GM12878 (cell line): ENCODE results near the gene TTC23. TPM values are rescaled to one million over a fixed set of nuclear protein-coding genes. Genes with fewer than 3 reads are reported as not detected.

ENCODE experiments used
- ATAC-seq: fragments of 200-7000 bp; cut with Tn5 transposase; 3 replicates; pipeline ENCODE4 v1.9.1; 2020; ENCODE audit warnings: mild to moderate bottlenecking, moderate library complexity
- BruUV-seq: library from RNA; stranded (reverse); fragments of 400-500 nt; replicated peaks from 2 replicates; lab custom pipeline; 2021; lab: Mats Ljungman, UMichigan
- CTCF ChIA-PET: fragments of 300-600 bp; sonication (Branson Sonifier 250); formaldehyde crosslinking; extraction: SDS; loops from one replicate; lab custom pipeline; 2021; ENCODE audit warnings: inconsistent platforms; lab: Yijun Ruan, JAX
- POLR2A ChIA-PET: fragments of 350-600 bp; formaldehyde crosslinking; extraction: SDS; loops from one replicate; lab custom pipeline; 2021; ENCODE audit warnings: inconsistent platforms; lab: Charles Lee
- RAD21 ChIA-PET: fragments of 300-600 bp; sonication (Branson Sonifier 250); formaldehyde crosslinking; loops from one replicate; lab custom pipeline; 2023; ENCODE audit warnings: antibody characterized with exemption; ENCODE audit not compliant: unreplicated experiment; lab: Charles Lee
- SMC1A ChIA-PET: fragments of 300-600 bp; sonication (Branson Sonifier 250); formaldehyde crosslinking; loops from one replicate; lab custom pipeline; 2023; ENCODE audit not compliant: unreplicated experiment, uncharacterized antibody; lab: Charles Lee
- DNase-seq: peaks from one replicate; pipeline ENCODE4 v3.0.0-alpha.2; 2011; ENCODE audit warnings: low read depth, low spot score
- FAIRE-seq: peaks from 3 replicates; lab custom pipeline; 2011; peaks lifted over from hg19 to GRCh38; lab: Jason Lieb, UNC
- H2AFZ ChIP-seq: 2 replicates; pipeline ENCODE4 v1.6.0; 2011; ENCODE audit warnings: low read depth, low read length, control low read depth; ENCODE audit not compliant: control insufficient read depth
- H3K27ac ChIP-seq: 2 replicates; pipeline ENCODE4 v1.5.1; 2011; ENCODE audit warnings: control low read depth; ENCODE audit not compliant: control insufficient read depth, insufficient read depth
- H3K27me3 ChIP-seq, 2 experiments: replicated peaks in 1 of 2; 2 replicates each; pipeline versions ENCODE4 v1.6.0 to v1.6.1; 2011; ENCODE audit warnings: low read length in 1 of 2; ENCODE audit not compliant: control insufficient read depth in 2 of 2, insufficient read depth in 2 of 2
- H3K36me3 ChIP-seq, 2 experiments: 2 replicates each; pipeline ENCODE4 v1.5.1; 2011; ENCODE audit warnings: low read length in 1 of 2; ENCODE audit not compliant: control insufficient read depth in 2 of 2, insufficient read depth in 2 of 2
- H3K4me1 ChIP-seq: 2 replicates; pipeline ENCODE4 v1.6.1; 2011; ENCODE audit warnings: mild to moderate bottlenecking, low read length, moderate library complexity, mixed read lengths; ENCODE audit not compliant: control insufficient read depth, insufficient read depth
- H3K4me2 ChIP-seq: 2 replicates; pipeline ENCODE4 v1.6.0; 2011; ENCODE audit warnings: control low read depth; ENCODE audit not compliant: control insufficient read depth, insufficient read depth
- H3K4me3 ChIP-seq: fragments of 200-600 bp; sonication (generic); 2 replicates; pipeline ENCODE4 v1.5.1; 2016
- H3K79me2 ChIP-seq: 2 replicates; pipeline ENCODE4 v1.6.0; 2011; ENCODE audit warnings: low read length; ENCODE audit not compliant: control insufficient read depth, insufficient read depth
- H3K9ac ChIP-seq: 2 replicates; pipeline ENCODE4 v1.8.0; 2011; ENCODE audit warnings: low read length, control low read depth, mixed read lengths; ENCODE audit not compliant: control insufficient read depth, insufficient read depth
- H3K9me3 ChIP-seq: replicated peaks from 3 replicates; pipeline ENCODE4 v1.5.1; 2011; ENCODE audit warnings: mild to moderate bottlenecking, low read length; ENCODE audit not compliant: control insufficient read depth, insufficient read depth
- H4K20me1 ChIP-seq: 2 replicates; pipeline ENCODE4 v1.6.0; 2011; ENCODE audit not compliant: control insufficient read depth, insufficient read depth
- ATF3 ChIP-seq: IDR thresholded peaks from 2 replicates; pipeline ENCODE4 v1.6.1; 2011; ENCODE audit warnings: low read depth, mild to moderate bottlenecking, low read length, moderate library complexity, borderline replicate concordance; ENCODE audit errors: extremely low read depth
- CBX5 ChIP-seq: sonication (generic); IDR thresholded peaks from 2 replicates; pipeline ENCODE4 v1.6.1; 2016; ENCODE audit warnings: low read depth, moderate library complexity, mild to moderate bottlenecking, inconsistent platforms
- CREM ChIP-seq: IDR thresholded peaks from 2 replicates; pipeline ENCODE4 v1.6.1; 2014; ENCODE audit warnings: antibody characterized with exemption, low read depth
- EGR1 ChIP-seq, 2 experiments: IDR thresholded peaks; 1 replicate in 1 of 2; 2 replicates in 1 of 2; pipeline ENCODE4 v1.6.1; 2011 to 2012; ENCODE audit warnings: low read depth in 2 of 2, low read length in 2 of 2, borderline replicate concordance in 1 of 2, mild to moderate bottlenecking in 1 of 2, moderate library complexity in 1 of 2
- FOS ChIP-seq: IDR thresholded peaks from 3 replicates; pipeline ENCODE4 v1.6.1; 2011; ENCODE audit warnings: borderline replicate concordance; ENCODE audit not compliant: insufficient read length; ENCODE audit errors: extremely low read depth
- MAX ChIP-seq: IDR thresholded peaks from 2 replicates; pipeline ENCODE4 v1.6.1; 2012; ENCODE audit warnings: low read depth, low read length, improper control_type of control experiment
- NKRF ChIP-seq: fragments of 450-650 bp; conservative IDR thresholded peaks from 2 replicates; pipeline ENCODE4 v1.6.1; 2017; ENCODE audit warnings: mild to moderate bottlenecking, moderate library complexity
- PBX3 ChIP-seq: IDR thresholded peaks from 2 replicates; pipeline ENCODE4 v1.6.1; 2011; ENCODE audit warnings: mild to moderate bottlenecking, low read depth, low read length, moderate library complexity; ENCODE audit not compliant: insufficient replicate concordance
- PML ChIP-seq: IDR thresholded peaks from 2 replicates; pipeline ENCODE4 v1.6.1; 2012; ENCODE audit warnings: low read length, inconsistent platforms
- RBBP5 ChIP-seq: fragments of 200-600 bp; sonication (generic); conservative IDR thresholded peaks from 2 replicates; pipeline ENCODE4 v1.6.1; 2016
- SMAD1 ChIP-seq: fragments of 450-650 bp; IDR thresholded peaks from 2 replicates; pipeline ENCODE4 v1.6.1; 2018; ENCODE audit warnings: mild to moderate bottlenecking, low read depth; ENCODE audit not compliant: partially characterized antibody
- SPI1 ChIP-seq: IDR thresholded peaks from 2 replicates; pipeline ENCODE4 v1.6.1; 2011; ENCODE audit warnings: low read depth, mild to moderate bottlenecking, low read length, moderate library complexity, borderline replicate concordance; ENCODE audit not compliant: insufficient read depth
- USF1 ChIP-seq: IDR thresholded peaks from 2 replicates; pipeline ENCODE4 v1.6.1; 2011; ENCODE audit warnings: borderline replicate concordance, low read depth, mild to moderate bottlenecking, moderate library complexity, mixed read lengths, low read length; ENCODE audit not compliant: insufficient read depth; ENCODE audit errors: extremely low read length
- WRNIP1 ChIP-seq: IDR thresholded peaks from 2 replicates; pipeline ENCODE4 v1.6.1; 2011; ENCODE audit warnings: low read depth, low read length, improper control_type of control experiment, borderline replicate concordance
- ZBTB11 ChIP-seq: fragments of 450-650 bp; formaldehyde crosslinking; IDR thresholded peaks from 2 replicates; pipeline ENCODE4 v1.5.0; 2022; ENCODE audit warnings: mild to moderate bottlenecking, missing genetic modification characterization
- ZNF24 ChIP-seq: fragments of 450-650 bp; IDR thresholded peaks from 2 replicates; pipeline ENCODE4 v1.6.1; 2017; ENCODE audit warnings: antibody characterized with exemption, mild to moderate bottlenecking
- WGBS: methylation state at CpG from one replicate; pipeline ENCODE4 v1.1.6; 2016; ENCODE audit warnings: low lambda C conversion rate; ENCODE audit not compliant: insufficient replicate concordance, insufficient coverage; ENCODE audit errors: missing lambda C conversion rate; 5-methylcytosine and 5-hydroxymethylcytosine counted together
- in situ Hi-C: fragments of 300-500 bp; cut with MboI; formaldehyde crosslinking; loops from 9 replicates; pipeline ENCODE4 v1.14.3; 2018; ENCODE audit warnings: mixed read lengths
- intact Hi-C: fragments of 100-400 bp; cut with micrococcal nuclease; formaldehyde crosslinking; loops from one replicate; pipeline ENCODE4 v1.14.2; 2022; ENCODE audit not compliant: unreplicated experiment
- polyA plus RNA-seq, 11 experiments: library from polyadenylated mRNA; depleted of rRNA in 4 of 11; unstranded in 6 of 11; stranded (reverse) in 5 of 11; fragments of >200 nt; fragmentation: Nextera tagmentation in 4 of 11; fragmentation: Illumina TruSeq in 1 of 11; extraction: Ambion mirVana in 4 of 11; extraction: Trizol in 1 of 11; gene quantifications; 1 replicate in 1 of 11; 2 replicates in 10 of 11; pipeline versions ENCODE4 v1.2.1 to v1.2.3, GENCODE V29; 2011 to 2016; ENCODE audit warnings: inconsistent platforms in 2 of 11, missing spikeins in 2 of 11, low read depth in 1 of 11
- total RNA-seq, 4 experiments: library from RNA; depleted of rRNA in 3 of 4; stranded (reverse); fragments of >200 nt in 3 of 4; fragmentation: Illumina TruSeq in 1 of 4; extraction: Trizol in 1 of 4; gene quantifications; 2 replicates each; pipeline versions ENCODE4 v1.2.1 to v1.2.3, GENCODE V29; 2013 to 2021

TTC23 gene
- total and polyA plus RNA-seq, 10 of the 15 experiments (the other 5 are each of a cell fraction or from before 2014, with no cell fraction given), result 1.2 to 9.0 (median 6.5) TPM

- ChIA-PET RAD21 (interaction anchor here (0.6 to 2.9 kb wide), 2 partner anchors 10 to 566 kb away, joined by 5 to 8 read pairs; no protein-coding TSS in a partner anchor), POLR2A (no interaction called here), SMC1A (interaction anchor here (1.5 to 6.3 kb wide), 2 partner anchors 8 to 127 kb away, joined by 5 to 62 read pairs; no protein-coding TSS in a partner anchor), CTCF (interaction anchor here (1.7 to 6.6 kb wide), 2 partner anchors 9 to 15 kb away, joined by 6 to 60 read pairs; no protein-coding TSS in a partner anchor)
- WGBS, result 42% methylated on average over 2 of the region's 2 CpGs
- no peak for DNase-seq
- in situ Hi-C loops, result no loop called here
- Histone ChIP-seq H3K4me2 (no peak overlapping the region), H3K27me3 (no peaks in the 10 kb centered on the region), H3K79me2 (no peaks in the 10 kb centered on the region), H3K27ac (no peak overlapping the region), H3K4me1 (peaks cover 18% of the 10 kb centered on the region), H3K9ac (no peak overlapping the region), H2AFZ (no peak overlapping the region), H3K36me3 (no peaks in the 10 kb centered on the region), H4K20me1 (no peaks in the 10 kb centered on the region), H3K9me3 (no peaks in the 10 kb centered on the region), H3K4me3 (no peak overlapping the region)
- FAIRE-seq, result no peak
- intact Hi-C loops, result no loop called here
- no TSS peak for BruUV-seq
- ATAC-seq, result no peak
- TF ChIP-seq FOS (no peak), PBX3 (no peak), WRNIP1 (no peak), PML (no peak), CREM (no peak), ZNF24 (no peak), NKRF (no peak), MAX (no peak), USF1 (no peak), EGR1 (IDR thresholded peaks at IDR 0.05; ENCODE audit: borderline replicate concordance in 1 of 2, low read depth in 2 of 2, low read length in 2 of 2) (no peak), SPI1 (no peak), RBBP5 (no peak), ATF3 (no peak), SMAD1 (no peak), ZBTB11 (no peak), CBX5 (no peak)
Measured at GRCh38 chr15:99086327-99086667, 163.1 kb downstream of the TTC23 start.
